Right lobe of liver (tissue), 6 donors: ENCODE measurements around the gene MRPS7. TPM values are rescaled to one million over a fixed set of nuclear protein-coding genes. Genes with fewer than 3 reads are reported as not detected.

Source experiments
- ATAC-seq, 4 donors: fragments of 200-7000 bp; cut with Tn5 transposase; one replicate each; pipeline ENCODE4 v1.9.1; 2020; ENCODE audit warnings: mild to moderate bottlenecking in 4 of 4, moderate library complexity in 4 of 4
- DNase-seq, 3 donors: peaks; one replicate each; pipeline ENCODE4 v3.0.0-alpha.2; 2020
- H3K27ac ChIP-seq, 3 donors: fragments of 200-600 bp; one replicate each; pipeline ENCODE4 v1.8.0; 2022
- H3K27me3 ChIP-seq, 2 donors: fragments of 200-600 bp; one replicate each; pipeline ENCODE4 v1.8.0; 2022
- H3K36me3 ChIP-seq, 4 donors: fragments of 200-600 bp; sonication (generic) in 1 of 4; one replicate each; pipeline versions ENCODE4 v1.5.1 to v1.8.0; 2017 to 2022; ENCODE audit warnings: control low read depth in 1 of 4
- H3K4me1 ChIP-seq, 4 donors: fragments of 200-600 bp; sonication (generic) in 1 of 4; one replicate each; pipeline versions ENCODE4 v1.5.1 to v1.8.0; 2017 to 2022; ENCODE audit warnings: control low read depth in 1 of 4
- H3K4me3 ChIP-seq, 3 donors: fragments of 200-600 bp; one replicate each; pipeline ENCODE4 v1.8.0; 2022
- H3K9me3 ChIP-seq, 4 donors: fragments of 200-600 bp; sonication (generic) in 1 of 4; one replicate each; pipeline versions ENCODE4 v1.5.1 to v1.8.0; 2017 to 2022; ENCODE audit warnings: control low read depth in 1 of 4
- POLR2A ChIP-seq: fragments of 450-650 bp; IDR thresholded peaks from one replicate; pipeline ENCODE4 v1.6.1; 2017; ENCODE audit warnings: antibody characterized with exemption, mild to moderate bottlenecking
- WGBS: methylation state at CpG from one replicate; pipeline ENCODE4 v1.1.6; 2018; ENCODE audit warnings: low coverage, low lambda C conversion rate; ENCODE audit not compliant: insufficient coverage; ENCODE audit errors: missing lambda C conversion rate; 5-methylcytosine and 5-hydroxymethylcytosine counted together
- intact Hi-C, 2 donors: fragments of 100-400 bp; cut with DNase I; formaldehyde crosslinking; loops; one replicate each; pipeline versions ENCODE4 v1.11.2 to v1.14.1; 2022
- total RNA-seq, 6 experiments: library from RNA; depleted of rRNA in 2 of 6; stranded (reverse); fragments of >200 nt in 2 of 6; fragmentation: NEBNext Ultra II Directional in 3 of 6; extraction: Animal tissue kit (Norgen Biotek cat#: 25700) in 3 of 6; gene quantifications; one replicate each; pipeline versions ENCODE4 v1.1.0 to v1.2.4, GENCODE V29; 2016 to 2023
- TF ChIP-seq, protein P1 (sequence below), 4 donors: fragments of 200-600 bp in 3 of 4; fragments of 450-650 bp in 1 of 4; IDR thresholded peaks; one replicate each; pipeline versions ENCODE4 v1.5.1 to v1.8.0; 2016 to 2022; ENCODE audit warnings: antibody characterized with exemption in 4 of 4, mild to moderate bottlenecking in 2 of 4
- donor health status: DM: no; HTN: yes; CAD: no.
- donor health status: DM: no; HTN: no; CAD: no.
- donor health status: DM: no; HTN: no; CAD: no.
- donor health status: DM: no; HTN: yes; CAD: no.
- donor health status: DM: no; HTN: yes; CAD: no.

MRPS7 gene
- total RNA-seq, 6 experiments from 2014 or later, result 29.6 to 37.2 (median 33.7) TPM

DNA sequence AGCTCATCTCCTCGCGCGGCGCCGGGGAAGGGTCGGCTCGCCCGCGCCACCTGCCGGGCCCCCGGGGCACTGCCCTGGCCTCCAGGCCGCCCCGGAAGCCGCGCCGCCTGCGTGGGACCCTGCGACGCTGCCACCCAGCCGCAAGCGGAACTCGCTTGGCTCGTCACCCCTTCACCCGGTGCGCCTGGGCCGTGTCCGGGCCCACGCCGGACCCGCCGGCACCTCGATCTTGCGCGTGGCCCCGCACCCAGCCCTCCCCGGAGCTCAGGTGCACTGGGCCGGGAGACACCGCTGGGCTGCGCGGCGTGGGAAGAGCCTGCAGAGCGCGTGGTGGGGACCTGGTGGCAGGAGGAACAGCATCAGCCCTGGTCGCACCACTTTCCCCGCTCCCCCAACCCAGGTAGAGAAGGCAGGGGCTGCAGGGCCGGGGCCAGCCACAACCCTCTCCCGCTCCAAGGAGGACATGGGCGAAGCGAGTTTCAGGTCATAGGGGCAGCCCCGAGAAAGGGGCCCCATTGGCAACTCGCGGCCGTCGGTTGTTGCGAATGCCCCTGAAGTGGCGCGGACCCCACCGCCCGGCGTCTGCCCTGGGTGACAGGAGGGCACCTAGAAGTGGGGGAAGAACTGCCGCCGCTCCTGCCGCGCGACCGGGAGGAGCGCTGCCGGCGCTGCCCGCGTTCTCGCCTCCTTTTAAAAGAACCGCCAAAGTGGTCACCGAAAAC, 9.7 kb downstream of the MRPS7 start:
- intact Hi-C loops, result loop anchor here in 1 of 2 donors (10.0 kb wide), 1 partner anchor 143 kb away; no protein-coding TSS in a partner anchor
- peaks cover 0 to 4% (median 2%) of the 10 kb centered on the region in 4 donors for H3K36me3 ChIP-seq
- peak; percentile 75 to 91 (median 84) for ATAC-seq

DNA sequence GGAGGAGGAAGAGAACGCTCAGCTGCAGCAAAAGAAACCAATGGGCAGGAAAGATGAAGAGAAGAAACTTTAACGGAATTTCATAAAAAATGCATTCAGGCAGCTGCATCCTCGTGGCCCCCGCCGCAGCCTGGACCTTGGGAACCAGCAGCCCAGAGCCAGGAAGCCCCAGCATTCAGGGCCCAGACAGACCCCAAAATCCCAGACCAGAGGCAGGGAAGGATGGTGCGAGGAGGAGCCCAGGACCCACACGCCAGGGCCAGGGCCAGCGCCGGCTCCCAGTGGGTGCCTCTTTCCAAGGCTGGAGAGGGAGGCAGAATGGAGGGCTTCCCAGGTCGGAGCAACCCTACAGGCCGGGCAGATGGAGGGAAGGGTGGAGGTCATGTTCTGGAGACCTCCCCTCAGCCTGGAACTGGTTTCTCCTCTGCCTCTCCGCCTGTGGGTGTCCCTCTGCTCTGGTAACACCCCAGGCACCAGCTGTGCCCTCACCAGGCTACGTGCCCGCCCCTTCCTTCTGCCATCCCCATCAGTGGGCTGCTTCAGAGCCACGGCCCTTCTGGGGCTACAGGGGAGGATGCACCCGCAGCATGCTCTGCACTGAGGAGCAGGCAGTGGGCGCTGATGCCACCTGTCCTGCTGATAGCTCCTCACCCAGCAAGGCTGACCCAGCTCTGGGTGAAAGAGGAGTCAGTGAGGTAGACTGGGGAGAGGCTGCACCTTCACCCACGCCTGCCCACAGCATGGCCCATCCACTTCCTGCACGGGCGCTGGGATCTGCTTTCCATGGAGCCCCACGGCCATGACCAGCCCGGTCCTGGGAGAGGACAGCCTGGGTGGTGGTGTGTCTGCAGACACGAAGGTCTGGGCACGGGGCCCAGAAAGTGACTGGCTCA, 10.5 kb downstream of the MRPS7 start:
- intact Hi-C loops, result loop anchor here in 1 of 2 donors (10.0 kb wide), 1 partner anchor 143 kb away; no protein-coding TSS in a partner anchor
- Histone ChIP-seq H3K36me3 (peaks cover 0 to 3% (median 0%) of the 10 kb centered on the region in 4 donors), H3K27ac (peak overlapping the region in 1 of 3 donors; percentile 88), H3K4me1 (peaks cover 0 to 15% (median 6%) of the 10 kb centered on the region in 4 donors), H3K9me3 (no peaks in the 10 kb centered on the region), H3K4me3 (peak overlapping the region; percentile 62 to 93 (median 86)), H3K27me3 (no peaks in the 10 kb centered on the region)
- DNase-seq (no peak), ATAC-seq (no peak)
- WGBS, result 6% methylated on average over 6 of the region's 24 CpGs
- TF ChIP-seq, protein P1, sequence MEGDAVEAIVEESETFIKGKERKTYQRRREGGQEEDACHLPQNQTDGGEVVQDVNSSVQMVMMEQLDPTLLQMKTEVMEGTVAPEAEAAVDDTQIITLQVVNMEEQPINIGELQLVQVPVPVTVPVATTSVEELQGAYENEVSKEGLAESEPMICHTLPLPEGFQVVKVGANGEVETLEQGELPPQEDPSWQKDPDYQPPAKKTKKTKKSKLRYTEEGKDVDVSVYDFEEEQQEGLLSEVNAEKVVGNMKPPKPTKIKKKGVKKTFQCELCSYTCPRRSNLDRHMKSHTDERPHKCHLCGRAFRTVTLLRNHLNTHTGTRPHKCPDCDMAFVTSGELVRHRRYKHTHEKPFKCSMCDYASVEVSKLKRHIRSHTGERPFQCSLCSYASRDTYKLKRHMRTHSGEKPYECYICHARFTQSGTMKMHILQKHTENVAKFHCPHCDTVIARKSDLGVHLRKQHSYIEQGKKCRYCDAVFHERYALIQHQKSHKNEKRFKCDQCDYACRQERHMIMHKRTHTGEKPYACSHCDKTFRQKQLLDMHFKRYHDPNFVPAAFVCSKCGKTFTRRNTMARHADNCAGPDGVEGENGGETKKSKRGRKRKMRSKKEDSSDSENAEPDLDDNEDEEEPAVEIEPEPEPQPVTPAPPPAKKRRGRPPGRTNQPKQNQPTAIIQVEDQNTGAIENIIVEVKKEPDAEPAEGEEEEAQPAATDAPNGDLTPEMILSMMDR (IDR thresholded peaks at IDR 0.05), result no peak
- no peak for TF ChIP-seq POLR2A

More for the DNA sequence above, 9.7 kb downstream of the MRPS7 start:
- no peaks in the 10 kb centered on the region for H3K27me3 ChIP-seq
- peak overlapping the region; percentile 12 to 88 (median 43) for H3K27ac ChIP-seq
- TF ChIP-seq POLR2A, result peak; percentile 6
- TF ChIP-seq, protein P1 (IDR thresholded peaks at IDR 0.05), result peak; percentile 56 to 97 (median 86)
- WGBS, result 0% methylated on average over 35 of the region's 74 CpGs
- DNase-seq, result peak; percentile 83 to 86 (median 86)
- peak overlapping the region; percentile 62 to 93 (median 86) for H3K4me3 ChIP-seq
- no peaks in the 10 kb centered on the region for H3K9me3 ChIP-seq
- peaks cover 0 to 15% (median 6%) of the 10 kb centered on the region in 4 donors for H3K4me1 ChIP-seq

DNA sequence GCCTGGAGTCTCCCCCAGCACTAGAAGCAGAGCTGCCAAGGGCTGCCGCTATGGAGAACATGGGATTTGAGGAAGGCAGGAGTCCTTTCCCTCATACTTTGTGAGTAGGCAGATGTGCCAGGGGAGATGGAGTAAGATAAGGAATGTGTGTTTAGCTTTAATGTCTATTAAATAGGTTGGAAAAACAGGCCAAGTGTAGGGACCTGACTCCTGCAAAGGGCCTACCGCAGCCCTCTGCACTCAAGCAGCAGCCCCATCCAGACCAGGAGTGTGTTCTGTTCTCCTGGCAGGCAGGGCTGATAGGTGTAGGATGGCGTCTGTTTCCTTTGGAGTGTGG, 11.1 kb downstream of the MRPS7 start:
- 61% methylated on average over 2 of the region's 3 CpGs for WGBS

More for the DNA sequence above, 11.1 kb downstream of the MRPS7 start:
- peaks cover 0 to 15% (median 6%) of the 10 kb centered on the region in 4 donors for H3K4me1 ChIP-seq
- no peak overlapping the region for H3K4me3 ChIP-seq
- intact Hi-C loops, result loop anchor here in 1 of 2 donors (10.0 kb wide), 1 partner anchor 142 kb away; no protein-coding TSS in a partner anchor
- H3K9me3 ChIP-seq, result no peaks in the 10 kb centered on the region
- H3K27ac ChIP-seq, result no peak overlapping the region
- DNase-seq (no peak), ATAC-seq (no peak)
- TF ChIP-seq POLR2A, result no peak
- TF ChIP-seq, protein P1 (IDR thresholded peaks at IDR 0.05), result no peak
- peaks cover 0 to 3% (median 0%) of the 10 kb centered on the region in 4 donors for H3K36me3 ChIP-seq
- no peaks in the 10 kb centered on the region for H3K27me3 ChIP-seq
